Measurements from ENCODE around the gene USP7.

DNA sequence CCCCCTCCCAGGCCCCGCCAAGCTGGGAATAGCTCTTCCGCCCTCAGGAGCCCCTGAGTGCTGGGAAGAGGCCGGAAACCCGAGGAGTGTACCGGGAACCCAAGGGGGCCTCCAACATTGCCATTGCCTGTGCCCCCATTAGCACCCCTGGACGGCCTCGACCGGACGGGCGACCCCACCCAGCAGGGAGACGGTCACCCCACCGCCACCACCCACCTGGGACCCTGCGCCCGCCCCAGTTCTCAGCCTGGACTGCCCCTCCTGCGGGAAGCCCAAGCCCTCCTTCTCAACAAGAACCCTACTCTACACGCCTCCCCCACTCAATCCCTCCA lies 96.9 kb downstream of the USP7 start:
- TF ChIP-seq, protein P1, sequence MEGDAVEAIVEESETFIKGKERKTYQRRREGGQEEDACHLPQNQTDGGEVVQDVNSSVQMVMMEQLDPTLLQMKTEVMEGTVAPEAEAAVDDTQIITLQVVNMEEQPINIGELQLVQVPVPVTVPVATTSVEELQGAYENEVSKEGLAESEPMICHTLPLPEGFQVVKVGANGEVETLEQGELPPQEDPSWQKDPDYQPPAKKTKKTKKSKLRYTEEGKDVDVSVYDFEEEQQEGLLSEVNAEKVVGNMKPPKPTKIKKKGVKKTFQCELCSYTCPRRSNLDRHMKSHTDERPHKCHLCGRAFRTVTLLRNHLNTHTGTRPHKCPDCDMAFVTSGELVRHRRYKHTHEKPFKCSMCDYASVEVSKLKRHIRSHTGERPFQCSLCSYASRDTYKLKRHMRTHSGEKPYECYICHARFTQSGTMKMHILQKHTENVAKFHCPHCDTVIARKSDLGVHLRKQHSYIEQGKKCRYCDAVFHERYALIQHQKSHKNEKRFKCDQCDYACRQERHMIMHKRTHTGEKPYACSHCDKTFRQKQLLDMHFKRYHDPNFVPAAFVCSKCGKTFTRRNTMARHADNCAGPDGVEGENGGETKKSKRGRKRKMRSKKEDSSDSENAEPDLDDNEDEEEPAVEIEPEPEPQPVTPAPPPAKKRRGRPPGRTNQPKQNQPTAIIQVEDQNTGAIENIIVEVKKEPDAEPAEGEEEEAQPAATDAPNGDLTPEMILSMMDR (IDR thresholded peaks at IDR 0.05; ENCODE audit: insufficient read depth, low read depth, low read length): no peak
- TF ChIP-seq EZH2 (IDR thresholded peaks at IDR 0.05; ENCODE audit: insufficient read depth, low read length): no peak

Measured in astrocyte (in vitro differentiated cells and primary cell).